HUES64 (cell line): Measurements from ENCODE around the gene HVCN1. TPM values are rescaled to one million over a fixed set of nuclear protein-coding genes. Genes with fewer than 3 reads are reported as not detected.
"Not testable (repeated sequence)": the region's sequence is repeated elsewhere in the genome, so short reads cannot be mapped to it uniquely, and the experiment has no call there.

Source experiments
- H3K27ac ChIP-seq: 2 replicates; pipeline ENCODE4 v1.7.0; 2013; ENCODE audit warnings: low read depth, low read length, inconsistent platforms
- H3K27me3 ChIP-seq: 2 replicates; pipeline ENCODE4 v1.6.1; 2013; ENCODE audit warnings: mild to moderate bottlenecking, low read length; ENCODE audit not compliant: insufficient read depth
- H3K36me3 ChIP-seq: 2 replicates; pipeline ENCODE4 v1.6.1; 2013; ENCODE audit warnings: mild to moderate bottlenecking, low read length; ENCODE audit not compliant: insufficient read depth
- H3K4me1 ChIP-seq: 2 replicates; pipeline ENCODE4 v1.6.1; 2013; ENCODE audit warnings: mild to moderate bottlenecking, low read length, moderate library complexity; ENCODE audit not compliant: insufficient read depth
- H3K4me3 ChIP-seq: 2 replicates; pipeline ENCODE4 v1.5.1; 2013; ENCODE audit warnings: mild to moderate bottlenecking, low read length, moderate library complexity
- H3K9ac ChIP-seq: 2 replicates; pipeline ENCODE4 v1.6.1; 2013; ENCODE audit warnings: mild to moderate bottlenecking, low read depth, low read length
- H3K9me3 ChIP-seq: 2 replicates; pipeline ENCODE4 v1.6.1; 2013; ENCODE audit warnings: low read depth, low read length; ENCODE audit not compliant: insufficient read depth
- WGBS: fragments of 150-250, 120-280 bp; methylation state at CpG from one replicate; pipeline ENCODE4 v1.1.7; 2013; ENCODE audit warnings: missing lambda C conversion rate; 5-methylcytosine and 5-hydroxymethylcytosine counted together
- polyA plus RNA-seq, 2 experiments: library from polyadenylated mRNA; stranded (reverse); fragments of 50-300 nt; gene quantifications; one replicate each; pipeline ENCODE4 v1.2.3, GENCODE V29; 2013

The HVCN1 gene
- polyA plus RNA-seq (2013, experiment 1 of 2), result 5.1 TPM
- polyA plus RNA-seq (2013, experiment 2 of 2), result 8.3 TPM

- Histone ChIP-seq H3K36me3 (no peaks in the 10 kb centered on the region), H3K4me3 (peak within 1 kb of the TSS; percentile 57), H3K27me3 (peaks cover 15% of the 10 kb centered on the region), H3K4me1 (0 out of 2 replicates have a peak, but pooled peaks cover 5% of the 10 kb centered on the region), H3K9me3 (no peaks in the 10 kb centered on the region), H3K27ac (peak within 1 kb of the TSS; percentile 36; the same call in 1 of the 2 replicates), H3K9ac (peak within 1 kb of the TSS; percentile 65)
- WGBS, result 5% methylated on average over 53 of the region's 64 CpGs
Measured at GRCh38 chr12:110688446-110689280, at the start of gene HVCN1. HVCN1 (minus strand) TSS chr12:110689115; CDS start chr12:110683245, 5,870 bp downstream.

- WGBS, result 82% methylated on average over 3 of the region's 3 CpGs
- Histone ChIP-seq H3K27ac (no peak overlapping the region), H3K4me1 (peaks cover 38% of the 10 kb centered on the region), H3K9ac (no peak overlapping the region), H3K9me3 (no peaks in the 10 kb centered on the region), H3K27me3 (no peaks in the 10 kb centered on the region), H3K36me3 (peaks cover 55% of the 10 kb centered on the region), H3K4me3 (no peak overlapping the region)
Measured at GRCh38 chr12:110737532-110737931, 48.6 kb upstream of the HVCN1 start.

GRCh38 chr12:110737016-110737415, 48.1 kb upstream of the HVCN1 start:
- not testable (repeated sequence) for H3K27ac ChIP-seq, H3K27me3 ChIP-seq, H3K9ac ChIP-seq, H3K9me3 ChIP-seq, H3K4me3 ChIP-seq
- peaks cover 38% of the 10 kb centered on the region for H3K4me1 ChIP-seq
- 95% methylated on average over 5 of the region's 5 CpGs for WGBS
- H3K36me3 ChIP-seq, result peaks cover 60% of the 10 kb centered on the region

GRCh38 chr12:110733900-110734299, 45.0 kb upstream of the HVCN1 start:
- no peak overlapping the region for H3K4me3 ChIP-seq
- H3K4me1 ChIP-seq, result 0 out of 2 replicates have a peak, but pooled peaks cover 19% of the 10 kb centered on the region
- no peaks in the 10 kb centered on the region for H3K27me3 ChIP-seq
- peaks cover 82% of the 10 kb centered on the region for H3K36me3 ChIP-seq
- no peak overlapping the region for H3K27ac ChIP-seq
- no peaks in the 10 kb centered on the region for H3K9me3 ChIP-seq
- H3K9ac ChIP-seq, result no peak overlapping the region
- 94% methylated on average over 1 of the region's 1 CpG for WGBS

GRCh38 chr12:110733089-110733715, 44.3 kb upstream of the HVCN1 start:
- Histone ChIP-seq H3K9me3 (no peaks in the 10 kb centered on the region), H3K4me3 (no peak overlapping the region), H3K27me3 (no peaks in the 10 kb centered on the region), H3K9ac (no peak overlapping the region), H3K27ac (no peak overlapping the region), H3K4me1 (0 out of 2 replicates have a peak, but pooled peaks cover 12% of the 10 kb centered on the region), H3K36me3 (peaks cover 82% of the 10 kb centered on the region)
- WGBS, result 90% methylated on average over 3 of the region's 5 CpGs

GRCh38 chr12:110732572-110732971, 43.7 kb upstream of the HVCN1 start:
- Histone ChIP-seq H3K9ac (no peak overlapping the region), H3K27ac (no peak overlapping the region), H3K4me3 (no peak overlapping the region), H3K4me1 (peaks cover 9% of the 10 kb centered on the region; the same call in 1 of the 2 replicates), H3K27me3 (no peaks in the 10 kb centered on the region), H3K36me3 (peaks cover 79% of the 10 kb centered on the region), H3K9me3 (no peaks in the 10 kb centered on the region)
- WGBS, result 70% methylated on average over 3 of the region's 3 CpGs

- WGBS, result 92% methylated on average over 2 of the region's 2 CpGs
- no peak overlapping the region for H3K27ac ChIP-seq
- no peaks in the 10 kb centered on the region for H3K9me3 ChIP-seq
- H3K4me1 ChIP-seq, result peaks cover 18% of the 10 kb centered on the region
- H3K4me3 ChIP-seq, result no peak overlapping the region
- H3K27me3 ChIP-seq, result no peaks in the 10 kb centered on the region
- no peak overlapping the region for H3K9ac ChIP-seq
- H3K36me3 ChIP-seq, result peaks cover 85% of the 10 kb centered on the region
Measured at GRCh38 chr12:110731479-110731878, 42.6 kb upstream of the HVCN1 start.

- no CpG with 5 or more reads among the region's 1 CpG for WGBS
- Histone ChIP-seq H3K9me3 (no peaks in the 10 kb centered on the region), H3K36me3 (peaks cover 94% of the 10 kb centered on the region), H3K4me1 (peaks cover 19% of the 10 kb centered on the region), H3K9ac (no peak overlapping the region), H3K4me3 (no peak overlapping the region), H3K27me3 (no peaks in the 10 kb centered on the region), H3K27ac (no peak overlapping the region)
Measured at GRCh38 chr12:110728628-110729027, 39.7 kb upstream of the HVCN1 start.

- 89% methylated on average over 9 of the region's 9 CpGs for WGBS
- H3K4me1 ChIP-seq, result peaks cover 19% of the 10 kb centered on the region
- H3K36me3 ChIP-seq, result peaks cover 97% of the 10 kb centered on the region
Measured at GRCh38 chr12:110726708-110727369, 37.9 kb upstream of the HVCN1 start.

GRCh38 chr12:110726028-110726427, 37.1 kb upstream of the HVCN1 start:
- WGBS, result 96% methylated on average over 4 of the region's 4 CpGs
- H3K36me3 ChIP-seq, result peaks cover 97% of the 10 kb centered on the region
- no peak overlapping the region for H3K27ac ChIP-seq

More at GRCh38 chr12:110726708-110727369, 37.9 kb upstream of the HVCN1 start:
- H3K4me3 ChIP-seq, result no peak overlapping the region
- no peaks in the 10 kb centered on the region for H3K27me3 ChIP-seq
- no peaks in the 10 kb centered on the region for H3K9me3 ChIP-seq
- no peak overlapping the region for H3K27ac ChIP-seq
- no peak overlapping the region for H3K9ac ChIP-seq

GRCh38 chr12:110725267-110725666, 36.4 kb upstream of the HVCN1 start:
- H3K9me3 ChIP-seq, result no peaks in the 10 kb centered on the region
- no peaks in the 10 kb centered on the region for H3K27me3 ChIP-seq
- H3K4me1 ChIP-seq, result peaks cover 19% of the 10 kb centered on the region
- peaks cover 97% of the 10 kb centered on the region for H3K36me3 ChIP-seq
- no peak overlapping the region for H3K27ac ChIP-seq
- H3K9ac ChIP-seq, result no peak overlapping the region
- no peak overlapping the region for H3K4me3 ChIP-seq
- 94% methylated on average over 4 of the region's 4 CpGs for WGBS

More at GRCh38 chr12:110726028-110726427, 37.1 kb upstream of the HVCN1 start:
- Histone ChIP-seq H3K4me3 (no peak overlapping the region), H3K4me1 (peaks cover 19% of the 10 kb centered on the region), H3K9ac (no peak overlapping the region), H3K9me3 (no peaks in the 10 kb centered on the region), H3K27me3 (no peaks in the 10 kb centered on the region)
